ENCODE results near the gene OAS3.

OAS3 gene

DNA sequence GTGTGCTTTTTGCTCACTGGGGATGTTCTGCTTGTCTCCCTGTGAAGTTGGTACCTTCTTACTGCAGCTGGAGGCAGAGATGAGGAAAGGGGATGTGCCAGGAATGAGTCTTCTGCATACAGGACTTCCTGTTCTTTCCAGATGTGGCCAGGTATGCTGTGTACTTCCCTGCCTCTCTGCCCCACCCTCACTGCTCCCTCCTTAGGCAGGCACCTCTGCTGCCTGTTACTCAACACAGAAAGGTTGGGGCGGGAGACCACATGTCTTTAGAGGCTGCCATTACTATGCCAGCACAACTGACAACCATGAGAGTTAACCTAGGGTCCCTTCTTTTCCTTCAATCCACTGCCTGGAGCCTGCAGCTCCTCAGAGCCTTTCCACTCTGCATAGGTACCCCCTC, 2.0 kb upstream of the OAS3 start:
- TF ChIP-seq, protein P1, sequence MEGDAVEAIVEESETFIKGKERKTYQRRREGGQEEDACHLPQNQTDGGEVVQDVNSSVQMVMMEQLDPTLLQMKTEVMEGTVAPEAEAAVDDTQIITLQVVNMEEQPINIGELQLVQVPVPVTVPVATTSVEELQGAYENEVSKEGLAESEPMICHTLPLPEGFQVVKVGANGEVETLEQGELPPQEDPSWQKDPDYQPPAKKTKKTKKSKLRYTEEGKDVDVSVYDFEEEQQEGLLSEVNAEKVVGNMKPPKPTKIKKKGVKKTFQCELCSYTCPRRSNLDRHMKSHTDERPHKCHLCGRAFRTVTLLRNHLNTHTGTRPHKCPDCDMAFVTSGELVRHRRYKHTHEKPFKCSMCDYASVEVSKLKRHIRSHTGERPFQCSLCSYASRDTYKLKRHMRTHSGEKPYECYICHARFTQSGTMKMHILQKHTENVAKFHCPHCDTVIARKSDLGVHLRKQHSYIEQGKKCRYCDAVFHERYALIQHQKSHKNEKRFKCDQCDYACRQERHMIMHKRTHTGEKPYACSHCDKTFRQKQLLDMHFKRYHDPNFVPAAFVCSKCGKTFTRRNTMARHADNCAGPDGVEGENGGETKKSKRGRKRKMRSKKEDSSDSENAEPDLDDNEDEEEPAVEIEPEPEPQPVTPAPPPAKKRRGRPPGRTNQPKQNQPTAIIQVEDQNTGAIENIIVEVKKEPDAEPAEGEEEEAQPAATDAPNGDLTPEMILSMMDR (conservative IDR thresholded peaks at IDR 0.05; ENCODE audit: low read length): no peak
- DNase-seq (ENCODE audit: low read depth): no peak
- no peak overlapping the region for H3K4me3 ChIP-seq (ENCODE audit: low read length)

DNA sequence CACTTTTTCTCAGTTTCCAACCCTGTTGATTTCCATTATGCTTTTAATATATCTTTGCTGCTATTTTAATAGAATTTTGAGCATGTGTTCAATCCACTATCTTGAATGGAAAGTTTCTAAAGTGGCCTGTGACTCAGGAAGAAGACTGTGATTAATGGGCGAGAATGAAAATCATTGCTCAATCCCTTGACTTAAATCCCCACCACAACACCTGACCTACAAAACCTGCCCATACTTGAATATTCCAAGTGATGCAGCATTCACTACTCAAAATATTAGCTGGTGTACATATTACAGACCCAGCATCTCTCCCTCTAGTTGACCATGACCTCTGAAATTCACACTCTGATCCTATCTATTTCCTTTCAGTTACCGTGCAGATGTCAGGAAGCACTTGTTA, 1.3 kb upstream of the OAS3 start:
- TF ChIP-seq, protein P1 (conservative IDR thresholded peaks at IDR 0.05; ENCODE audit: low read length): no peak
- no peak overlapping the region for H3K4me3 ChIP-seq (ENCODE audit: low read length)
- no peak for DNase-seq (ENCODE audit: low read depth)

DNA sequence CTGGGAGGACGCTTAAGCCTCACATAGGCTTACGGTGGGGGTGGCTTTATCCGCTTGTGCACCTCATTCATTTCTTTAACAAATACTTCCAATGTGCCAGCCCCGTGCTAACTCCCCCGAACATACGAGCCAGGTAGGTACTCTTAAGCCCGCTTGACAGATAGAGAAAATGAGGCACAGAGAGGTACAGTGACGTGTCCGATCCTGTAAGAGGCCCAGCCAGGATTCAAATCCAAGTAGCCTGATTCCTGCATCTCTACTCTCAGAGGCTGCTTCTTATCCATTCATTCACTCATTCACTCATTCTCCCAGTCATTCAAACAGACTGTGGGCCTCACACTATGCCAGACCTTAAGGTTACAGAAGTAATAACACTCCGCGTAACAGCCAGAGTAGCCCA, 477 bp downstream of the OAS3 start:
- DNase-seq (ENCODE audit: low read depth): no peak
- H3K4me3 ChIP-seq (ENCODE audit: low read length): peak overlapping the region; percentile 74
- TF ChIP-seq, protein P1 (conservative IDR thresholded peaks at IDR 0.05; ENCODE audit: low read length): no peak

DNA sequence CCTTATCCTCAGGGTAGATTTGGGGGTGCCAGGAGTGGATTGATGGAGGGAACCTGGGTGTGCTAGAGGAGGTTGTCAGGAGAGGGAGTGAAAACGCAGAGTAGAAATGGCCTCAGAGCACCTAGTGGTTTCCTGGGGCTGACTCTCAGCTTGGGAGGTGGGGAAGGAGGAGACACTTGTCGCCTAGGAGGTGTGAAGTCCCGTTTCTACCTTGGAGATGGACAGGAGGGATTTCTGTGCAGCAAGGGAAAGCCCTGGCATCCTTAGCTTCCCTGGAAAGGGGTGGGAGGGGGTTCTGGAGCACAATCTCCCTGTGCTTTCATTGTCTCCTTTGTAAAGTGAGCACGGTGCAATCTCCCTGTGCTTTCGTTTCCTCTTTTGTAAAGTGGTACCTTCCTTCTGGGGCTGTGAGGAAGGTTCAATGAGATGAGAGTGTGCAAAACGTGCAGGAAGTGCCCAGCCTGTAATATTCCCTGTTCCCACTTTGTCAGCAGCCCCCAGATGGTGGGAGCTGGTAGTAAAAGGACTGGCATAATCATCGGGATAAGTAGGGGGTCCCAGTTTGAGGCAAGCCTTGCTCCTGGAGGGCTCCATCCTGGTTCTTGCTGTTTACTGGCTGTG, 1.6 kb downstream of the OAS3 start:
- DNase-seq (ENCODE audit: low read depth): no peak
- TF ChIP-seq, protein P1 (conservative IDR thresholded peaks at IDR 0.05; ENCODE audit: low read length): no peak
- H3K4me3 ChIP-seq (ENCODE audit: low read length): no peak overlapping the region

DNA sequence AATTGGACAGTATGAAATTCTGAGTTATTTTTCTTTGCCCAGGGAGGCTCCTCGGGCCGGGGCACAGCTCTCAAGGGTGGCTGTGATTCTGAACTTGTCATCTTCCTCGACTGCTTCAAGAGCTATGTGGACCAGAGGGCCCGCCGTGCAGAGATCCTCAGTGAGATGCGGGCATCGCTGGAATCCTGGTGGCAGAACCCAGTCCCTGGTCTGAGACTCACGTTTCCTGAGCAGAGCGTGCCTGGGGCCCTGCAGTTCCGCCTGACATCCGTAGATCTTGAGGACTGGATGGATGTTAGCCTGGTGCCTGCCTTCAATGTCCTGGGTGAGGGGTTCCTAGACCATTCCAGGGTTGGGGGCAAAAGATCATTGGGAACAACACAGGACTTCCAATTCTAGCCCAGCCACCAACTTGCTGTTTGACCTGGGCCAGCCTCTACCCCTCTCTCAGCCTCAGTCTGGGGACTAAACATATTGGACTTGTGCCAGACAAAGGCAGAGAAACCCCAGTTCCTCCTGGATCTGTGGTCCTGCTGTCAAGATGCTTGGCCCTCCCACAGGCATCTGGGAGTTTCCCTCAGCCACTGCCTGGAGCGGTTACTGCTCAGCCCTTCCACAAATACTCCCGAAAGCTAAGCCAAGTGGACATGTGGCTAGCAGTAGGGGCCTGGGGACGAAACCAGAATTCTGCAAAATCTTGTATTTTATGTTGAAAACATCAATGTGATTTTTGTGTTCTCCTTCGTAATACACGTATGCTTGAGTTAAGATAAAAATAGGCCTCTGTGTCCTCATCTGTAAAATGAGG, 3.5 kb downstream of the OAS3 start:
- TF ChIP-seq, protein P1 (conservative IDR thresholded peaks at IDR 0.05; ENCODE audit: low read length): no peak
- H3K4me3 ChIP-seq (ENCODE audit: low read length): no peak overlapping the region
- no peak for DNase-seq (ENCODE audit: low read depth)

DNA sequence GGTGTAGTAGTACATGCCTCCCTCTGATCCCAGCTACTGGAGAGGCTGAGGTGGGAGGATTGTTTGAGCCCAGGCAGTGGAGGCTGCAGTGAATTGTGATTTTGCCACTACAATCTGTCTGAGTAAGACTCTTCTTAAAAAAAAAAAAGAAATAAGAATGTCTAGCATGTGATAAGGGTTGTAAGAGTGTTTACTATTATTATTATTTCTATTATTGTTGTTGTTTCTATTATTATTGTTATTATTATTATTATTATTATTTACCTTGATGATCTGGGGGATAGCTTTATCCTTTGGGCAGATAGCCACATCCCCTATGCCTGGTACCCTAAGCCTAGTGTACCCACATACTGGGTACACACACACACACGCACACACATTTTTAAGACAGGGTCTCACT, 4.3 kb downstream of the OAS3 start:
- TF ChIP-seq, protein P1 (conservative IDR thresholded peaks at IDR 0.05; ENCODE audit: low read length): no peak
- no peak for DNase-seq (ENCODE audit: low read depth)
- H3K4me3 ChIP-seq (ENCODE audit: low read length): no peak overlapping the region

Data from AG10803 (cell line).